Measurements from ENCODE around the gene ITPK1. TPM values are rescaled to one million over a fixed set of nuclear protein-coding genes. Genes with fewer than 3 reads are reported as not detected.

The ITPK1 gene
- total and polyA plus RNA-seq, 2 experiments from 2014 or later = 18.7 to 35.0 TPM

DNA sequence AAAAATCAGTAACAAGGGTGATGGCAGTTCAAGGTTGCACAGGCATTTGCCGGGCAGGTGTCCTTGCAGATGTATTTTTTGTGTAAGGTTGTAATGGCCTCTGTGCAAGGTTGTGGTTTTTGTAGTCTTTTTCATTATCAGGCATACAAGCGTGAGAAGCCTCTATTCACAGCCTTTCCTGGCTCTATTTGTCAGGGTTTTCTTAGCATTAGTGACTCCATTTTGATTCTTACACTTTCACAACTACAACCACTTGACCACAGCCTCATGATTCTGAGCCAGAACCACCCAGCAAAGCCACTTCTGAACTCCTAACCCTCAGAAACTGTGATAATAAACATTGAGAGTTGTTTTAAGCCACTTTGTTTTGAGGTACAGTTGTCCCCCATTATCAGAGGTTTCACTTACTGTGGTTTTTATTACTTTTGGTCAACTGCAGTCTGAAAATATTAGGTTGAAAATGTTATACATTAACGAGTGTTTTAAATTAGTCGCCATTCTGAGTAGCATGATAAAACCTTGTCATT is 220.3 kb downstream of the ITPK1 start:
- Histone ChIP-seq H3K27me3 (replicated peaks; ENCODE audit: insufficient read depth) (peaks cover 5% of the 10 kb centered on the region), H3K79me2 (ENCODE audit: insufficient read depth) (no peaks in the 10 kb centered on the region), H3K27ac (no peak overlapping the region), H2AFZ (no peak overlapping the region), H3K4me2 (ENCODE audit: unreplicated experiment) (no peak overlapping the region), H3K9me3 (ENCODE audit: low read depth) (no peaks in the 10 kb centered on the region), H3K36me3 (ENCODE audit: low read depth) (no peaks in the 10 kb centered on the region), H3F3A (ENCODE audit: insufficient read depth) (no peaks in the 10 kb centered on the region), H3K4me3 (no peak overlapping the region), H4K20me1 (ENCODE audit: insufficient read depth) (no peaks in the 10 kb centered on the region), H3K4me1 (ENCODE audit: insufficient read depth) (no peaks in the 10 kb centered on the region), H3K9me2 (ENCODE audit: insufficient read depth) (no peaks in the 10 kb centered on the region), H3K9ac (no peak overlapping the region)
- DNase-seq = no peak
- in situ Hi-C loops (cut with MboI) = no loop called here
- 51 to 58% methylated on average over 4 of the region's 4 CpGs for WGBS, 2 experiments (ENCODE audit: low coverage in 1 of 2, low lambda C conversion rate in 2 of 2, missing lambda C conversion rate in 2 of 2)
- no peak for TF ChIP-seq EZH2phosphoT487 (IDR thresholded peaks at IDR 0.05; ENCODE audit: insufficient read depth, low read depth)
- no peak for TF ChIP-seq EZH2 (IDR thresholded peaks at IDR 0.05; ENCODE audit: insufficient read depth, poor library complexity, severe bottlenecking)

DNA sequence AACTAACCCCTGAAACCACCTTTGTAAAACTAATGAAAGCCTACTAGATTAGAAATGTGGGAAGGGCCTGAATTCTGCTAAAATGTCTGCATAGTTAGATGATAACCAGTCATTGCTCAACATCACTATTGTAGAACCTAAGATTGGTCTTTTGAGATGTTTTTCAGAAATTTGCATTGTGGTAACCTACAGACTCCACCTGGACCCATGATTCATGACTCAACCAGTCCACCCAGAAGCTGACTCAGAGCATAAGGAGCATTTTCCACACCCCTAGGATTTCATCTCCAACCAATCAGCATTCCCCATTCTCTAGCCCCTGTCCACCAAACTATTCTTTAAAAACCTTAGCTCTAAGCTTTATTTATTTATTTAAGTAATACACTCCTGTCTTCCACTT is 223.1 kb downstream of the ITPK1 start:
- H3K9ac ChIP-seq = no peak overlapping the region
- in situ Hi-C loops (cut with MboI) = no loop called here
- no peak for TF ChIP-seq EZH2 (IDR thresholded peaks at IDR 0.05; ENCODE audit: insufficient read depth, poor library complexity, severe bottlenecking)
- no peak for TF ChIP-seq EZH2phosphoT487 (IDR thresholded peaks at IDR 0.05; ENCODE audit: insufficient read depth, low read depth)

DNA sequence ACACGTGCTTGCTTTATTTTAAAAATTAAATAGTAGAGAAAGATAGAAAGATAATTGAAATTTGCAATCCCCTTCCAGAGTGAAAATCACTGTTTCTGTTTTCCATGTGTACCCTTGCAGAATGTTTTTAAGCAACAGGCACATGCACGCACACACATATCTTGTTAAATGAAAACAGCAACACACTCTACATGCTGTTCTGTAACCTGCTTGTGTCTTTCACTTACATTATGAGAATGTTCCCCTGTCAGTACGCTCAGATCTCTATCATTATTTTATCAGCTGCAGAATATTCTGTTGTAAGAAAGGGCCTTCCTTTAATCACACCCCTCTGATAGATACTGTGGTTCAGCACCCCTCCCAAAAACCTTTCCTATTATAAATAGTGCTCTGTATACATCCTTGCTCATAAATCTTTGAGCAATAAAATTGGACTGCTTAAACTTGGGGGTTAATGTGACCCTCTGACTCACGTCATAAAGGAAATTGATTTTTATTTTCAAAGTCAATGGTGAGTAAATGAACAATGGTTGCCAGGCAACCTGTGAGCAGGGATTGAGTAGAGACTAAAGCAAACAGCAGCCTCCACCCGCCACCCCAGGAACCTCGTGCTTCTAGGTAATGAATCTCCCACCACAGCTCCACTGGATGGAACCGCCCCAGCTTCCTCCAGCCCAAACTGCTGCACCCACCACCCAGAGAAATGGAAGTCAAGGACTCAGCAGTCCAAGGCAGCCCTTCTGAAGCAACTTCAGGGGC is 224.7 kb downstream of the ITPK1 start:
- no peak overlapping the region for H3K27ac ChIP-seq
- H3K9me2 ChIP-seq (ENCODE audit: insufficient read depth) = no peaks in the 10 kb centered on the region
- DNase-seq = no peak
- H3K27me3 ChIP-seq (replicated peaks; ENCODE audit: insufficient read depth) = peaks cover 4% of the 10 kb centered on the region
- no peaks in the 10 kb centered on the region for H3F3A ChIP-seq (ENCODE audit: insufficient read depth)
- H3K4me1 ChIP-seq (ENCODE audit: insufficient read depth) = no peaks in the 10 kb centered on the region
- no peaks in the 10 kb centered on the region for H3K9me3 ChIP-seq (ENCODE audit: low read depth)
- H3K9ac ChIP-seq = no peak overlapping the region
- WGBS, 2 experiments (ENCODE audit: low coverage in 1 of 2, low lambda C conversion rate in 2 of 2, missing lambda C conversion rate in 2 of 2) = 3 to 4% methylated on average over 7 of the region's 7 CpGs
- no peaks in the 10 kb centered on the region for H3K79me2 ChIP-seq (ENCODE audit: insufficient read depth)
- no peaks in the 10 kb centered on the region for H4K20me1 ChIP-seq (ENCODE audit: insufficient read depth)
- H3K36me3 ChIP-seq (ENCODE audit: low read depth) = no peaks in the 10 kb centered on the region
- in situ Hi-C loops (cut with MboI) = no loop called here
- no peak overlapping the region for H3K4me2 ChIP-seq (ENCODE audit: unreplicated experiment)
- H3K4me3 ChIP-seq = no peak overlapping the region
- no peak overlapping the region for H2AFZ ChIP-seq
- TF ChIP-seq EZH2phosphoT487 (IDR thresholded peaks at IDR 0.05; ENCODE audit: insufficient read depth, low read depth) (no peak), EZH2 (IDR thresholded peaks at IDR 0.05; ENCODE audit: insufficient read depth, poor library complexity, severe bottlenecking) (no peak)

More for the DNA sequence above, 223.1 kb downstream of the ITPK1 start:
- Histone ChIP-seq H3F3A (ENCODE audit: insufficient read depth) (no peaks in the 10 kb centered on the region), H3K4me1 (ENCODE audit: insufficient read depth) (no peaks in the 10 kb centered on the region), H3K9me2 (ENCODE audit: insufficient read depth) (no peaks in the 10 kb centered on the region), H2AFZ (no peak overlapping the region), H4K20me1 (ENCODE audit: insufficient read depth) (no peaks in the 10 kb centered on the region), H3K27ac (no peak overlapping the region), H3K27me3 (replicated peaks; ENCODE audit: insufficient read depth) (peaks cover 9% of the 10 kb centered on the region), H3K79me2 (ENCODE audit: insufficient read depth) (no peaks in the 10 kb centered on the region), H3K9me3 (ENCODE audit: low read depth) (no peaks in the 10 kb centered on the region), H3K4me3 (no peak overlapping the region), H3K36me3 (ENCODE audit: low read depth) (no peaks in the 10 kb centered on the region), H3K4me2 (ENCODE audit: unreplicated experiment) (no peak overlapping the region)
- DNase-seq = no peak

DNA sequence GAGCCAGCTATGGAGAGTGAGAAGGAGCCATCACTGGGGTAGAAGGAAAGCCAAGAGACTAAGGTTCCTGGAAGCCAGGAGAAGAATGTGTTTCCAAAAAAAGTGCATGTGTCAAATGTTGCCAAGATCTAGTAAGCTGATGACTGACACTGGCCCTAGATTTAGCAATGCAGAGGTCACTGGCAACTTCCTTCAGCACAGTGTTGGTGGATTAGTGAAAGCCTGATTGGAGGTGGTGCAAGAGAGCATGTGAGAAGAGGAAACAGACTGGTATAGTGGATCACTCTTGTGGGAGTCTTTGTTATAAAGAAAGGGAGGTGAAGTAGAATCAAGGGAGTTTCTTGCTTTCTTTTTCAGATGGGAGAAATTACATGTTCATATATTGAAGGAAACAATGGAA is 226.8 kb downstream of the ITPK1 start:
- H3K4me2 ChIP-seq (ENCODE audit: unreplicated experiment) = no peak overlapping the region
- H3K4me1 ChIP-seq (ENCODE audit: insufficient read depth) = no peaks in the 10 kb centered on the region
- peaks cover 11% of the 10 kb centered on the region for H3K27me3 ChIP-seq (replicated peaks; ENCODE audit: insufficient read depth)
- no peaks in the 10 kb centered on the region for H3K9me2 ChIP-seq (ENCODE audit: insufficient read depth)
- TF ChIP-seq EZH2phosphoT487 (IDR thresholded peaks at IDR 0.05; ENCODE audit: insufficient read depth, low read depth) (no peak), EZH2 (IDR thresholded peaks at IDR 0.05; ENCODE audit: insufficient read depth, poor library complexity, severe bottlenecking) (no peak)
- H4K20me1 ChIP-seq (ENCODE audit: insufficient read depth) = no peaks in the 10 kb centered on the region
- DNase-seq = no peak
- H3K9me3 ChIP-seq (ENCODE audit: low read depth) = no peaks in the 10 kb centered on the region
- in situ Hi-C loops (cut with MboI) = no loop called here
- no peaks in the 10 kb centered on the region for H3K79me2 ChIP-seq (ENCODE audit: insufficient read depth)
- no peak overlapping the region for H3K9ac ChIP-seq
- no peaks in the 10 kb centered on the region for H3F3A ChIP-seq (ENCODE audit: insufficient read depth)
- no peaks in the 10 kb centered on the region for H3K36me3 ChIP-seq (ENCODE audit: low read depth)
- no peak overlapping the region for H2AFZ ChIP-seq
- H3K4me3 ChIP-seq = no peak overlapping the region
- no peak overlapping the region for H3K27ac ChIP-seq

All from GM23248 (cell line).